NK-92 treated with Interleukin-12 subunit alpha and Interleukin-12 subunit beta, amount 100 ng/mL, for 24 hours (cell line): ENCODE measurements around the gene NR4A2.
"Not testable (repeated sequence)": the region's sequence is repeated elsewhere in the genome, so short reads cannot be mapped to it uniquely, and the experiment has no call there.

Experiments used
- DNase-seq: peaks from one replicate; lab custom pipeline; 2025; lab: John Stamatoyannopoulos, UW

NR4A2 gene

GRCh38 chr2:156321243-156321904 is 11.1 kb downstream of the NR4A2 start:
- no peak for DNase-seq

GRCh38 chr2:156320486-156321098 is 11.9 kb downstream of the NR4A2 start:
- DNase-seq = no peak

- DNase-seq = no peak
Observed at GRCh38 chr2:156319811-156320485, 12.6 kb downstream of the NR4A2 start.

GRCh38 chr2:156317631-156318030 is 14.9 kb downstream of the NR4A2 start:
- no peak for DNase-seq

GRCh38 chr2:156311976-156312375 is 20.5 kb downstream of the NR4A2 start:
- no peak for DNase-seq

- no peak for DNase-seq
Observed at GRCh38 chr2:156310773-156311172, 21.7 kb downstream of the NR4A2 start.

GRCh38 chr2:156309917-156310316 is 22.6 kb downstream of the NR4A2 start:
- no peak for DNase-seq

- no peak for DNase-seq
Observed at GRCh38 chr2:156309167-156309566, 23.4 kb downstream of the NR4A2 start.

GRCh38 chr2:156306821-156307220 is 25.7 kb downstream of the NR4A2 start:
- no peak for DNase-seq

GRCh38 chr2:156305121-156305520 is 27.4 kb downstream of the NR4A2 start:
- no peak for DNase-seq

- DNase-seq = no peak
Observed at GRCh38 chr2:156300337-156300736, 32.2 kb downstream of the NR4A2 start.

- no peak for DNase-seq
Observed at GRCh38 chr2:156294945-156295580, 37.5 kb downstream of the NR4A2 start.

- DNase-seq = not testable (repeated sequence)
Observed at GRCh38 chr2:156293382-156293781, 39.1 kb downstream of the NR4A2 start.

GRCh38 chr2:156279446-156280150 is 52.9 kb downstream of the NR4A2 start:
- DNase-seq = no peak
